Neural crest cell (in vitro differentiated cells): ENCODE results near the gene MTMR2. TPM values are rescaled to one million over a fixed set of nuclear protein-coding genes. Genes with fewer than 3 reads are reported as not detected.

Experiments used
- DNase-seq: peaks from one replicate; pipeline ENCODE4 v3.0.0; 2021; ENCODE audit warnings: low read depth, mixed read lengths, low spot score
- H3K27ac Mint-ChIP-seq: one replicate; pipeline ENCODE4 v1.8.0; 2021; ENCODE audit warnings: mild to moderate bottlenecking, mixed read lengths; ENCODE audit not compliant: unreplicated experiment
- H3K27me3 Mint-ChIP-seq: 2 replicates; pipeline ENCODE4 v1.8.0; 2021; ENCODE audit warnings: low read depth, mild to moderate bottlenecking, mixed read lengths
- H3K36me3 Mint-ChIP-seq: 2 replicates; pipeline ENCODE4 v1.8.0; 2021; ENCODE audit warnings: low read depth, mild to moderate bottlenecking, mixed read lengths
- H3K4me1 Mint-ChIP-seq: 2 replicates; pipeline ENCODE4 v1.8.0; 2021; ENCODE audit warnings: mixed read lengths
- H3K4me3 Mint-ChIP-seq: one replicate; pipeline ENCODE4 v1.8.0; 2021; ENCODE audit warnings: mild to moderate bottlenecking, mixed read lengths
- H3K9me3 Mint-ChIP-seq: 2 replicates; pipeline ENCODE4 v1.8.0; 2021; ENCODE audit warnings: mixed read lengths
- total RNA-seq: library from RNA; stranded (reverse); gene quantifications from 2 replicates; pipeline ENCODE4 v1.2.1, GENCODE V29; 2021
- TF ChIP-seq, protein P1 (sequence below): fragments of 200-600 bp; sonication (generic); conservative IDR thresholded peaks from 2 replicates; pipeline ENCODE4 v1.5.0; 2021; ENCODE audit warnings: antibody characterized with exemption, mild to moderate bottlenecking

MTMR2 gene
- total RNA-seq, 1 donor from 2014 or later: 49.9 TPM

DNA sequence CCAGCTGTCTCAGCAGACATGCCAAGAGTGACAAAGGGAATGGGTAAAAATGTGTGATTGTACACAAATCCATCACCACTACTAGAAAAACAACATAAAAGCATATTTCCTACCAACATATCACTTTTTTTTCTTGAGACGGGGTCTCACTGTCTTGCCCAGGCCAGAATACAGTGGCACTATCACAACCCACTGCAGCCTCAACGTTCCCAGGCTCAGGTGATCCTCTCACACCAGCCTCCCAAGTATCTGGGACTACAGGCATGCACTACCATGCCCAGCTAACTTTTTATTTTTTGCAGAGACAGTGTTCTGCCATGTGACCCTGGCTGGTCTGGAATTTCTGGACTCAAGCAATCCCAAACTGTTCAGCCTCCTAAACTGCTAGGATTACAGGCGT, 5.2 kb downstream of the MTMR2 start:
- H3K4me3 Mint-ChIP-seq: no peak overlapping the region
- no peak for DNase-seq
- H3K4me1 Mint-ChIP-seq: peaks cover 22% of the 10 kb centered on the region
- no peaks in the 10 kb centered on the region for H3K36me3 Mint-ChIP-seq
- H3K27me3 Mint-ChIP-seq: no peaks in the 10 kb centered on the region
- TF ChIP-seq, protein P1, sequence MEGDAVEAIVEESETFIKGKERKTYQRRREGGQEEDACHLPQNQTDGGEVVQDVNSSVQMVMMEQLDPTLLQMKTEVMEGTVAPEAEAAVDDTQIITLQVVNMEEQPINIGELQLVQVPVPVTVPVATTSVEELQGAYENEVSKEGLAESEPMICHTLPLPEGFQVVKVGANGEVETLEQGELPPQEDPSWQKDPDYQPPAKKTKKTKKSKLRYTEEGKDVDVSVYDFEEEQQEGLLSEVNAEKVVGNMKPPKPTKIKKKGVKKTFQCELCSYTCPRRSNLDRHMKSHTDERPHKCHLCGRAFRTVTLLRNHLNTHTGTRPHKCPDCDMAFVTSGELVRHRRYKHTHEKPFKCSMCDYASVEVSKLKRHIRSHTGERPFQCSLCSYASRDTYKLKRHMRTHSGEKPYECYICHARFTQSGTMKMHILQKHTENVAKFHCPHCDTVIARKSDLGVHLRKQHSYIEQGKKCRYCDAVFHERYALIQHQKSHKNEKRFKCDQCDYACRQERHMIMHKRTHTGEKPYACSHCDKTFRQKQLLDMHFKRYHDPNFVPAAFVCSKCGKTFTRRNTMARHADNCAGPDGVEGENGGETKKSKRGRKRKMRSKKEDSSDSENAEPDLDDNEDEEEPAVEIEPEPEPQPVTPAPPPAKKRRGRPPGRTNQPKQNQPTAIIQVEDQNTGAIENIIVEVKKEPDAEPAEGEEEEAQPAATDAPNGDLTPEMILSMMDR: no peak
- H3K27ac Mint-ChIP-seq: no peak overlapping the region
- H3K9me3 Mint-ChIP-seq: no peaks in the 10 kb centered on the region

DNA sequence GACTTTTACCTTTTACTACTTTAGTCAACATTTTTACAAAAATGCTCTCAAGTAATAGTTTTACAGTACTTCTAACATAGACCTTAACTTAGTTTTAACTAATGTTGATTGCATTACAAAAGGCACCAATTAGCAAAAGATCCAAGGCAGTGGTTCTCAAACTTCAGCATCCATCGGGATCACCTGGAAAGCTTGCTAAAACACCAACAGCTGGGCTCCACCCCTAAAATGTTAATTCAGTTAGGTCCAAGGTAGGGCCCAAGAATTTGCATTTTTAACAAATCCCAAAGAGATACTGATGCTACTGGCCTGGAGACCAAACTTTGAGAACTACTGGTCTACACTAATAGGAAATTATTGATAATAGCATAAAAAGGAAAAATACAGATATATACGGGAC, 5.9 kb downstream of the MTMR2 start:
- TF ChIP-seq, protein P1: no peak
- Mint-ChIP-seq H3K4me1 (peaks cover 18% of the 10 kb centered on the region), H3K4me3 (no peak overlapping the region), H3K27me3 (no peaks in the 10 kb centered on the region), H3K36me3 (no peaks in the 10 kb centered on the region), H3K27ac (no peak overlapping the region), H3K9me3 (no peaks in the 10 kb centered on the region)
- no peak for DNase-seq

DNA sequence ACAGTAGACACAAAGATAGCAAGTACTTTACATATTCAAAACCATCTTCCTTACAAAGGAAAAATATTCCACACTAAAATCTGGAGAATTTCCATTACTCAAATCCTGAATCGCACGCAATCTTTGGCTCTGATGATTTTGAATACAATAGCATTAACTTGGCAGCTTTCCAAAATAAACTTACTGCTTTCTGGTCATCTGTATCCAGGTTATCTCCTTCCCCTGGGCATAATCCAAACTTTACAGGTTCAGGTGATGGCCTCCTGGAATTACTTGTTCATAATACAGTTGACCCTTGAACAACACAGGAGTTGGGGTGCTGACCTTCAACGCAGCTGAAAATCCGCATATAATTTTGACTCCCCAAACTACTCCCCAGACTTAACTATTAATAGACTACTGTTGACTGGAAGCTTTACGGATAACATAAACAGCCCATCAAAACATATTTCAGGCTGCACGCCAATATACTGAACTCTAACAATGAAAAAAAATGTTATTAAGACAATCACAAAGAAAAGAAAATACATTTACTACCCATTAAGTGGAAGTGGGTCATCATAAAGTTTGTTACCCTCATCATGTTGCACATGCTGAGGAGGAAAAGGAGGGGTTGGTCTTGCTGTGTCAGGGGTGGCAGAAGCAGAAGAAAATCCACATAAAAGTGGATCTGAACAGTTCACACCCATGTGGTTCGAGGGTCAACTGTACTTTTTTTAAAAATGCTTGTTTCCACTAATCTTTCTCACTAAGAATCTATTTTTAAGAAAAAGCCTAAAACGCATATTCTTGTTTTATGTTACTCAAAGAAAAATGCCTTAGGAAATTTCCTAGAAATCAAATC, 6.5 kb downstream of the MTMR2 start:
- no peaks in the 10 kb centered on the region for H3K27me3 Mint-ChIP-seq
- H3K9me3 Mint-ChIP-seq: no peaks in the 10 kb centered on the region
- no peak overlapping the region for H3K27ac Mint-ChIP-seq
- TF ChIP-seq, protein P1: no peak
- no peaks in the 10 kb centered on the region for H3K36me3 Mint-ChIP-seq
- peaks cover 12% of the 10 kb centered on the region for H3K4me1 Mint-ChIP-seq
- no peak for DNase-seq
- H3K4me3 Mint-ChIP-seq: no peak overlapping the region

DNA sequence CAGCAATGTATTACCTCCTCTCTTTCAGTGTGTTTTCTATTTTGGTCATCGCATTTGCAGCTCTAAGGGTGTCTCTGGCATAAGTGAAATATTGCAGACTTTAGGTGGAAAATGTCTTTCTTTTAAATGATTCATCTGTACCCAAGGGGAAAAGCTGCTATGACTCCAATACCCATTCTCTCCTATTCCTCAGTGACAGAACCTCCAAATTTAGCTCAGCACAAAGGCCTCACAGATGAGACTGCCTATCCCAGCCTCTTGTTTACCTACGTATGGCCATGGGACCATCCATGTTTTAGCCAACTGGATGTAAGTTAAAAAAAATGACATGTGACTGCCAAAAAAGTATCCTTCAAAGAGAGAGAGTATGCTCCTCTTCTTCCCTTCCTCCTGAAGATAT, 7.9 kb downstream of the MTMR2 start:
- Mint-ChIP-seq H3K36me3 (no peaks in the 10 kb centered on the region), H3K27me3 (no peaks in the 10 kb centered on the region), H3K27ac (no peak overlapping the region), H3K9me3 (no peaks in the 10 kb centered on the region), H3K4me1 (peaks cover 9% of the 10 kb centered on the region), H3K4me3 (no peak overlapping the region)
- TF ChIP-seq, protein P1: no peak
- no peak for DNase-seq

DNA sequence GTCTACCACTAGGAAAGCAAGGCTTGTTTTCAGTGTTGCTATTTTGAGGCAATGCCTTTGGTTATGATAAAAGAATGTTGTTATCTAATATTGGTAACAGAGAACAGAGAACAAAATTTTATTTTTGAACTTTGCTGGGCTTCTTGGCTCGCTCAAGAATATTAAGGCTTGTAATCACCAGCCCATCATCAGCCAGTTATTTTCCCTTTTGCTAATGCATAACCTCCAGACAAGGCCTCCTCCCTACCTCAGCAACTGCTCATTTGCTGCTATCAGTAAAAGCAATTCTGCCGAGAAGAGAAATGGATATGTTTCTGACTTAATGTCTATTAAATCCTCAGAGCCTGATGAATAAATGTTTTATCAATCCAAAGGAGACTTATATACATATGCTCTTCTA, 8.9 kb downstream of the MTMR2 start:
- no peak for DNase-seq
- Mint-ChIP-seq H3K4me1 (peaks cover 9% of the 10 kb centered on the region), H3K27ac (no peak overlapping the region), H3K9me3 (no peaks in the 10 kb centered on the region), H3K36me3 (no peaks in the 10 kb centered on the region), H3K4me3 (no peak overlapping the region), H3K27me3 (no peaks in the 10 kb centered on the region)
- TF ChIP-seq, protein P1: no peak
